GM23248 (cell line): Measurements from ENCODE around the gene TARDBP.
"Not testable (repeated sequence)": the region's sequence is repeated elsewhere in the genome, so short reads cannot be mapped to it uniquely, and the experiment has no call there.

Experiments
- EZH2 ChIP-seq: fragments of 200-600 bp; sonication (generic); IDR thresholded peaks from 2 replicates; pipeline ENCODE4 v1.6.1; 2018; ENCODE audit warnings: antibody characterized with exemption, mild to moderate bottlenecking; ENCODE audit not compliant: insufficient read depth, poor library complexity, severe bottlenecking
- EZH2phosphoT487 ChIP-seq: fragments of 200-600 bp; sonication (generic); IDR thresholded peaks from 2 replicates; pipeline ENCODE4 v1.6.1; 2018; ENCODE audit warnings: antibody characterized with exemption, moderate library complexity, mild to moderate bottlenecking, low read depth; ENCODE audit not compliant: insufficient read depth

- TF ChIP-seq EZH2phosphoT487, EZH2: not testable (repeated sequence)
These were observed 6.9 kb downstream of the TARDBP start for GRCh38 chr1:11019358-11019757.
